ENCODE data around the gene JOSD1.

DNA sequence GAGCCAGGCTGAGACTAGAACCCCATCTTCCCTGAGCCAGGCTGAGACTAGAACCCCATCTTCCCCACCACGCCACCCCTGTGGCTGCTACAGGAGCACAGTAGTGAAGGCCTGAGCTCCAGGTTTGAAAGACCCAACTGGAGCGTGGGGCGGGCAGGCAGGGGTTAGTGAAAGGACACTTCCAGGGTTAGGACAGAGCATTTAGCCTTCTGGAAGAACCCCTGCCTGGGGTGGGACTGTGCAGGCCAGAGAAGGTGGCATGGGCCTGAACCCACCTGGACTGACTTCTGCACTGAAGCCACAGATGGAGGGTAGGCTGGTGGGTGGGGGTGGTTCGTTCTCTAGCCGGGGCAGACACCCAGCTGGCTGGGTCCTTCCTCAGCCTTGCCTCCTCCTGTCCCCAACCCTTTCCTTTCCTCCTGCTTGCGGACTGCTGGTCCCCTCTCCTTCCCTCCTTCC is 31.0 kb upstream of the JOSD1 start:
- TF ChIP-seq, protein P1, sequence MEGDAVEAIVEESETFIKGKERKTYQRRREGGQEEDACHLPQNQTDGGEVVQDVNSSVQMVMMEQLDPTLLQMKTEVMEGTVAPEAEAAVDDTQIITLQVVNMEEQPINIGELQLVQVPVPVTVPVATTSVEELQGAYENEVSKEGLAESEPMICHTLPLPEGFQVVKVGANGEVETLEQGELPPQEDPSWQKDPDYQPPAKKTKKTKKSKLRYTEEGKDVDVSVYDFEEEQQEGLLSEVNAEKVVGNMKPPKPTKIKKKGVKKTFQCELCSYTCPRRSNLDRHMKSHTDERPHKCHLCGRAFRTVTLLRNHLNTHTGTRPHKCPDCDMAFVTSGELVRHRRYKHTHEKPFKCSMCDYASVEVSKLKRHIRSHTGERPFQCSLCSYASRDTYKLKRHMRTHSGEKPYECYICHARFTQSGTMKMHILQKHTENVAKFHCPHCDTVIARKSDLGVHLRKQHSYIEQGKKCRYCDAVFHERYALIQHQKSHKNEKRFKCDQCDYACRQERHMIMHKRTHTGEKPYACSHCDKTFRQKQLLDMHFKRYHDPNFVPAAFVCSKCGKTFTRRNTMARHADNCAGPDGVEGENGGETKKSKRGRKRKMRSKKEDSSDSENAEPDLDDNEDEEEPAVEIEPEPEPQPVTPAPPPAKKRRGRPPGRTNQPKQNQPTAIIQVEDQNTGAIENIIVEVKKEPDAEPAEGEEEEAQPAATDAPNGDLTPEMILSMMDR (IDR thresholded peaks at IDR 0.05; ENCODE audit: extremely low read depth in 1 of 2, insufficient read depth in 1 of 2, low read depth in 1 of 2, low read length in 2 of 2), result no peak
- TF ChIP-seq EZH2 (IDR thresholded peaks at IDR 0.05; ENCODE audit: borderline replicate concordance, low read depth, low read length, severe bottlenecking) (no peak), POLR2AphosphoS5 (IDR thresholded peaks at IDR 0.05; ENCODE audit: insufficient read depth, low read depth, low read length) (no peak), JUN (IDR thresholded peaks at IDR 0.05; ENCODE audit: borderline replicate concordance, insufficient read depth, insufficient read length, low read depth) (no peak)
